Activated gamma-delta T cell (primary cell): ENCODE measurements around the gene KMT5B.
A peak's percentile ranks its signal among the peaks of the same experiment; 100 is the strongest.

Experiments used
- DNase-seq: peaks from one replicate; lab custom pipeline; 2025; lab: John Stamatoyannopoulos, UW

KMT5B gene

DNA sequence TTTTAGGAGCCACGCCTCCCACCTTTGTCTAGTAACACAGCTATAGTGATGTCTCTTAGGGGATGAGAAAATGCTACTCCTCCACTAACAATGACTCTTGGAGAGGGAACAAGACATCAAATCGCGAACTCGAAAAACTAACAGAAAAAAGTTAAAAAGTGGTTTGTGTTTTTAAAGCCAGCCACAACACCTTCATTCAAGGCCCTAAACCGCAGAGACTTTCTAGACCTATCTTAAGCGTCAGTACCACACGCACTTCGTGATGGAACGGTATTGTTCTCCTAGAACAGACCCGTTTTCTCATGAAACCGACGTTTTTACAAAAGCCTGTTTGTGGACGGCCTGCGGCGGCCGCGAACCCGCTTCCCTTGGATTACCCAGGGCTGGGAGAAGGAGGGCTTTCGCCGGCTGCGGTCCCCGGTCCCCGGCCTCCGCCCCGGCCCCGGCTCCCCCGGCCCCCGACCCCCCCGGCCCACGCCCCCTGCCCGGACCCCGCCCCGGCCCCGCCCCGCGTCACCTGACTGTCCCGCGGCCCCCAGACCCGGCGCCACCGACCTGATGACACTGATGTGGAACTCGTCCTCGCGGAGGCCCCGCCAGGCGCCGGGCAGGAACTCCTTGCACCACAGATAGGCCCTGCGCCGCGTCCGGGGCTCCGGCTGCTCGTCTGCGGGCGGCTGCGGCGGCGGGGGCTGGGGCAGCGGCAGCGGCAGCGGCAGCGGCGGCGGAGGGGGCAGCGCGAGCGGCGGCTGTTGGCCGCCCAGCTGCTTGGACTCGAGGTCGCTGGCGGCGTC lies 92.6 kb downstream of the KMT5B start:
- DNase-seq = peak; percentile 46

DNA sequence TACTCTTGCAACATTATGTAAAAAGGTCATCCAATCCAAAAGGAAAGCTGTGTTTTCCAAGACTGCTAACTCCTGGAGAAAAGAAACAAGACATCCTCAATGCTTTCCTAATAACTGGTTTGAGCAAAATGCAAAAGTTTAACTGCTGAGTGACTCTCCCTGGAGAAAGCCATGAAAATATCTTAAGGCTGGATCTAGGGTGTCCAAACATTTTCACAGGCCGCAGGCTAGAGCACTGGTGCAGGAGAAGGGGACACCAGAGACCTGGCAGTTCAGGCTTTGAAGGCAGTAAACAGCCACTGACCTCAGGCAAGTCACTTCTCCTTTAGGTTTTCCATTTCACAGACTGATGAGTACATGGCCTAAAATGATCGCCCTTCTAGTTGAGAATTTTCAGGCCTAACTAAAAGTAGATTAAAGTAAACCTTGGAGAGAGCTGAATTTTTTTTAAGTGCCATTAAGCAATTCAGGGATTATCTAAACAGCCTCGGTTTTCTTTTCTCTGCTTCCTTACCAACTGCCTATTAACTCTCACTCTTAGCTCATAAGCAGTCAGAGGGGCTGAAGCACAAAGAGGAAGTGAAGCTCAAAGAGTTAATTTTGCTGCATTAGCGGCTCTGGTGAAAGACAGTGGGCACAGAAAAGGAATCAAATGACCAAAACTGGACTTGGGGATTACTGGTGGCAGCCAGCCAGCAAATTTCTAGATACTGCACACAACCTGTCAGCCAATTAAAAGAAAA lies 94.2 kb downstream of the KMT5B start:
- no peak for DNase-seq

DNA sequence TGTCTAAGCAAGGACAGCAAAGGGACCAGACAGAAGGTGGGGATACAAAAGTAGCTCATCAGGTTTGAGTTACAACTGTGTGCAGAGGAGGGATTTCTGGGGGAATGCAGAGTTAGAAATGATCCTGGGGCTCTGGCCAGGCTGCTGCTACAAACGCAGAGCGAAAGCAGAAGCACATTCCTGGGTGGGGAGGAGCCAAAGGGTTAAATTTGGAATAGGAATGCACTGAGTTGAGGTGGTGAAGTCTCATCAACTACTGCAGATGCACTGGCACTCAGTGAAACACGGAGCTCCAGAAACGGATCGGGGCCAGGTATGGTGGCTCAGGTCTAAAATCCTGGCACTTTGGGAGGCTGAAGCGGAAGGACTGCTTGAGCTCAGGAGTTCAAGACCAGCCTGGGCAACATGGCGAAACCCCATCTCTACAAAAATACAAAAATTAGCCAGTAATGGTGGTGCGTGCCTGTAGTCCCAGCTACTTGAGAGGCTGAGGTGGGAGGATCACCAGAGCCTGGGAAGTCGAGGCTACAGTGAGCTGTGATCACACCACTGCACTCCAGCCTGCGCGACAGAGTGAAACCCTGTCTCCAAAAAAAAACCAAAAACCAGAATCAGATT lies 95.1 kb downstream of the KMT5B start:
- DNase-seq = no peak

DNA sequence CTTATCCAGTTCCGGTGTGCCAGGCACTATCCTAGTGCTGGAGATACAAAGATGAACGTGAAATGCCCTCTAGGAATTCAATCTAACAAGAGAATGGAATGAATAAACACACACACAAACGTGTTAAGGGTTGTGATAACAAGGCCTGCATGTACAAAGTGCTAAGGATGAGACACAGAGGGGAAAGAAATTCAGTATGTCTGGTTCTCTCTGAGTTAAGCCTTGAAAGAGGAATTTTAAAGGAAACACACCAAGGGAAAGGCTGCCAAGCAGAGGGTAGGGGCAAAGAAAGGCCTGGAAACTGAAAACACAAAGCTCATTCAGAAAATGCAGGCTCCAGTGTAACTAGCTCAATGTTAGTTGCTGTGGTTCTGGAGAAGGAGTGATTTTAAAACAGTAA lies 96.1 kb downstream of the KMT5B start:
- no peak for DNase-seq

DNA sequence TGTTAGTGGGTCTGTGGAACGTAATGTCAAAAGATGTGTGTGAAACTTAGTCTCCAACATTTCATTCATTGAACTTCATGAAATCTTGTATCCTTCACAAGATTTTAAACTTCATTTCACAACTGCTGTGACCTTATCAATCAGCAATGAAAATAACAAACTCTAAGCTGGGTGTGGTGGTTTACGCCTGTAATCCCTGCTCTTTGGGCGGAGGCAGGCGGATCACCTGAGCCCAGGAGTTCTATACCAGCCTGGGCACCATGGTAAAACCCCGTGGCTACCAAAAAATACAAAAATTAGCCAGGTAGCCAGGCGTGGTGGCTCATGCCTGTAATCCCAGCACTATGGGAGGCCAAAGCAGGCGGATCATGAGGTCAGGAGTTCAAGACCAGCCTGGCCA lies 97.0 kb downstream of the KMT5B start:
- no peak for DNase-seq

DNA sequence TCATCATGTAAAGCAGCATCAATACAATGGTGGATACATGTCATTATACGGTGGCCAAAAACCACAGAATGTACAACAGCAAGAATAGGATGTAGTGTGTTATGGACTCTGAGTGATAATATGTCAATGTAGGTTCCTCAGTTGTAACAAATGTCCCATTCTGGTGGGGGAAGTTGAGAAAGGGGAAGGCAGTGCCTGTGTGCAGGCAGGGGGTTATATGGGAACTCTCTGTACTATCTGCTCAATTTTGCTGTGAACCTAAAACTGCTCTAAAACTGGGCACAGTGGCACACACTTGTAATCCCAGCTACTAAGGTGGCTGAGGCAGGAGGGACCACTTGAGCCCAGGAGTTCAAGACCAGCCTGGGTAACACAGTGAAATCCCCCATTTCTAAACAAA lies 97.8 kb downstream of the KMT5B start:
- DNase-seq = no peak

DNA sequence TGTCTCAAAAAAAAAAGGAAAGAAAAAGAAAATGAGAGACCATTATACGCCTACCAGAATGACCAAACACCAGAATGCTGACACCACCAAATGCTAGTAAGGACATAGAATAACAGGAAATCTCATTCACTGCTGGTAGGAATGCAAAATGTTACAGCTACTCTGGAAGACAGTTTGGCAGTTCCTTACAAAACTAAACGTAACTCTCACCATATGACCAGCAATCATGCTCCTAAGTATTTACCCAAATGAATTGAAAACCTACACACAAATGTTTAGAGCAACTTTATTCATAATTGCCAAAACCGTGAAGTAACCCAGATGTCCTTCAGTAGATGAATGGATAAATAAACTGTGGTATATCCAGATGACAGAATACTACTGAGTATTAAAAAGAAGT lies 99.1 kb downstream of the KMT5B start:
- no peak for DNase-seq

DNA sequence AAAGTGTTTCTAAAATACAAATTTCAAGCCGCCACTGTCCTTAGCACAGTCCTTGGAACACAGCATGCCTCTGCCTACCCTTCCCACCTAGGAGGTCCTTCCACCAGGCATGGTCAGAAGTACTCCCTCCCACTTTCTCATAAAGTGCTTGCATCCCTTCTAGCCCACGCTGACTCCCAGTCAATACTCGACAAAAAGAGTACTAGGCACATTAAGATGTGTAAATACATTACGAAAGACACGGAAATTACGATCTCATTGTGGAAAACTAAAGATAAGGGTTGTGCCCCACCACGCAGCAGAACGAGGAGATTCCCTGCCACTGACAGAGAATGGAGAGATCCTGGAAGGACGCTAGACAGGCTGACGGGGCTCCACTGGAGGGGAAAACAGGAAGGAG lies 105.4 kb downstream of the KMT5B start:
- DNase-seq = no peak

DNA sequence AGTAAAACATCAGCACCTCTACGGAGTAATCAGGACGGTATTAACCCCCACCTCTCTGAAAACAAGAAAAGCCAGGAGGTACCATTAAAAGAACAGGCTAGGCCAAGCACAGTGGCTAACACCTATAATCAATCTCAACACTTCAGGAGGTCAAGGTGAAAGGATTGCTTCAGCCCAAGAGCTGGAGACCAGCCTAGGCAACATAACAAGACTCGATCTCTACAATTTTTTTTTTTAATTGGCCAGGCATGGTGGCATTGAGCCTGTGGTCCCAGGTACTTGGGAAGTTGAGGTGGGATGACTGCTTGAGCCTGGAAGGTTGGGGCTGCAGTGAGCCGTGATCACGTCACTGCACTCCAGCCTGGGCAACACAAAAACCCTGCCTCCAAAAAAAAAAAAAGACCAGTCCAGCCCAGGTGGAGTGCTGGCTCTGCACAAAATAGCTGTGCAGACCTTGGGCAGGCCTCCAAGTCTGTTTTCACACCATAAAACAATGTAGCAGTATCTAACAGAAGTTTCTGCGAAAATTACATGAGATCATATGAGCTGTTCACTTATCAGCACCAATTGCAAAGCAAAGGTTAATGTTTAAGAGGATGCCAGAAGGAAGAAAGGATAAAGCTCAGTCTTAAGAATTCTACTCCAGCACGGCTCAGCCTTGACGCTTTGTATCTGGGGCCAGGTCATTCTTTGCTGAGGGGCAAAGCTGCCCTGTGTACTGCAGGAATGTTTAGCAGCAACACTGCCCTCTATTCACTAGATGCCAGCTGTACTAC lies 106.7 kb downstream of the KMT5B start:
- DNase-seq = no peak
